Cardiac septum (tissue), 1 donor: ENCODE results near the gene TEFM. TPM values are rescaled to one million over a fixed set of nuclear protein-coding genes. Genes with fewer than 3 reads are reported as not detected.
"Not testable (repeated sequence)": the region's sequence is repeated elsewhere in the genome, so short reads cannot be mapped to it uniquely, and the experiment has no call there.

Experiments used
- DNase-seq: peaks from one replicate; pipeline ENCODE4 v3.0.0-alpha.2; 2020; ENCODE audit warnings: low spot score
- intact Hi-C: fragments of 100-400 bp; cut with DNase I; formaldehyde crosslinking; loops from one replicate; pipeline ENCODE4 v1.14.0; 2022
- total RNA-seq: library from RNA; stranded (reverse); fragmentation: NEBNext Ultra II Directional; extraction: Animal tissue kit (Norgen Biotek cat#: 25700); gene quantifications from one replicate; pipeline ENCODE4 v1.2.1, GENCODE V29; 2021
- donor health status: DM: no; HTN: no; CAD: no.

Gene TEFM
- total RNA-seq, 1 donor from 2014 or later: 12.0 TPM

DNA sequence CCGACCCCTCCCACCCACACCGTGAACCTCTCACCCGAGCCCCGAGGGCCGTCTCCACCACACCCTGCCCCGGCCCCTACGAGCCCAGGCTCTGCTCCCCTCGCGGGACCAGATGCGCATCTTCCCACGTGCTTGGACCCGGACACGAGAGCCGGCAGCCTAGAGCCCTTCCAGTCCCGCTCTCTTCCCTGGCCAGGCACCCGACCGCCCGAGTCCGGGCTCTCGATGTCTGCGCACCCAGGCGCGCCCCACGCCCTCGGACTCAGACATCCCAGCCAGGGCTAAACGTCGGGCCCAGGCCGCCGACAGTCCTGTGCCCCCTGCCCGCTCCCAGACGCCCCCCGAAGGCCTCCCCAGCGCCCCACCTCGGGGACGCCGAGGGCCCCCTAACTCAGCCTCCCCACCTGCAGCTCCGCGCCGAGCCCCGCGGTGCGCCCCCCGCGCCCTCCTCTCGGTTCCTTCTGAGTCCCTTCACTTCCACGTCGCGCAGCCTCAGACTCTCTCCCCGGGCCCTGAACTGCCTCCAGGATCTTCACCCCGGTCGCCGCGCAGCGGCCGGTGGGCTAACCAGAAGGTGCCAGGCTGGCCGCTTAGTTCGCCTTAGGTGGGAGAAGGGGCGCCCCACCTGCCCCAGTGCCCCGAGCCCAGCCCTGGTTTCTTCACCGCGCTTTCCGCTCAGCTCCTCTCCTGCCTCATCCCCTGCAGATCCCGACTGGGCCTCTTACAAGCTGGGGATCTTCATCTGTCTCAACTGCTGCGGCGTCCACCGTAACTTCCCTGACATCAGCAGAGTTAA is 16.4 kb upstream of the TEFM start:
- DNase-seq: no peak
- intact Hi-C loops: no loop called here

DNA sequence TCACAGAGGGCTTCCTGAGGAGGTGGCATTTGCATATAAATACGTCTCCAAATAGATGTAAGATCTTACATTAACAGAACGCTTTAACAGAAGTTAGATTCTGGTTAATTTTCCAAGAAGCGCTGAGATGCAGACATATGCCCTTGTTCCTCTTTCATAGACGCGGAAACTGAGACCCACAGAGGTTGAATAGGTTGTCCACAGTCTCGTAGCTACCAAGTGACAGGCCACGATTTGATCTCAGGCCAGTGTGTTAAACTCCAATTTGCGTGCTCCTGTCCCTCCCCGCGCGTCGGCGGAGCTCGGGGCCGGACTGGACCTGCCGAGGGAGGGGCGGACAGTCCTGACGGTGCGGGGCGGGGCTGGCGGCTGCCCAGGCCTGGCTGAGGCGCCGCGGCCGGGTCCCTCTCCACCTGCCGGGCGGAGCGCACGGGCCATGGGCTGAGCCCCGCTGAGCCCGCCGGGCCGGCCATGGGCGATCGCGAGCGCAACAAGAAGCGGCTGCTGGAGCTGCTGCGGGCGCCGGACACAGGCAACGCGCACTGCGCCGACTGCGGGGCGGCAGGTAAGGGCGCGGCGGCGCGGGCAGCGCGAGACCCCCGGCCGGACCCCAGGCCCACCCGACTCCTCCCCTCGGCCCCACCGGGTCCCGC is 15.6 kb upstream of the TEFM start, which contains the start of gene ADAP2:
ADAP2 (plus strand) TSS at position 402 of the 653 bp plus-strand sequence; CDS start at position 472, 70 bp downstream.
- intact Hi-C loops: no loop called here
- DNase-seq: peak; percentile 82

DNA sequence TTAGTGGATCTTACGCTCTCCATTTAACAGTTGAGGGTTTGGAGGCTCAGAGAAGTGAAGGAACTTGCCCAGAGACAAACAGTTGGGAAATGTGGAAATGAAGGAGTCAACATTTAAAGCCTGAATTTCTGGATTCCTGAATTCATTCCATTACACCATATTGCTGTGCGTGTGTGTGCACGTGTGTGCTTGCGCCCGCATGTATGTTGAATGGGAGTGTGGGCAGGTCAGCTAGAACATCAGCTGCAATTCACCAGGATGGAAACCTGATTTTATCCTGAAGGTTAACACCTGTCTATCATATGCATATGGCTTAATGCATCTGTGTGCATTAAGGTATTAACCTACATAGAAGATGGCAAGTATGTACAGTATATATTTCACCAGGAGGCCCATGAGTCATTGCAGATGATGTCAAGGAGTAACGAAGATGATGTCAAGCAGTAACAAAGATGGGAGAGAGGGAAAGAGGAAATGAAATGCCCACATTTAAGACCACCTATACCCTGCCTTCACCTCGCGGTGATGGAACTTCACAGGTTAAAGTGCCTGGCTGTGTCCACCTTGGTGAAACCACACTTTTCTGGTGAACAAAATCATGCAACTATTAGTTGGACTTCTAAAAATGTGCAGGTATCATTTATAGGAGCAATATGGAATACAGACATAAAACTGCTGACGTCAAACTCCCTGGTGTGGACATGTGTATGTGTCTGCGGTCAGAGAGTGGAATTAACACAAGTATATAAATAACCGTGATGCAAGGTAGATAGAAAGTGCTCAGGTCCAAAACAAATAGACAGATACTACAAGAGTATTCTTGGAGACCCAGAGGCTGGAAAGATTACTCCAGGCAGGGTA is 14.9 kb upstream of the TEFM start:
- no peak for DNase-seq
- intact Hi-C loops: no loop called here

DNA sequence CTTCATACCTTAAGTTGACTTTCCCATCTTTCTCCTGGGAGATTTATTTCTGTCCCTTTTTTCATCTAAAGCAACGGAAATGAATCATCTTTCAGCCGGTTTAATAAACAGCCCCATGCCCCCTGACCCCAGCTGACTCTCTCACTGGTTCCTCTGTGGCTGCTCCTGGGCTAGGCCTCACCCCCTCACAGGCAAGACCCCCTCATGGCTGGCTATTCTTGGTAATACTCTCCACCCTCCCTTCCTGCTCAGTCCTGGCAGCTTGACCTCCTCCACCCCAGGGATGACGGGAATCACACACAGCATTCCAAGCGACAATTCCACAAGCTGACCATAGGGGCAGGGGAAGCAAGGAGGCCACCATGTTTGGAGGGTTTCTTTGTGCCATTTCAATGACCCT is 14.2 kb upstream of the TEFM start:
- DNase-seq: no peak
- intact Hi-C loops: no loop called here

DNA sequence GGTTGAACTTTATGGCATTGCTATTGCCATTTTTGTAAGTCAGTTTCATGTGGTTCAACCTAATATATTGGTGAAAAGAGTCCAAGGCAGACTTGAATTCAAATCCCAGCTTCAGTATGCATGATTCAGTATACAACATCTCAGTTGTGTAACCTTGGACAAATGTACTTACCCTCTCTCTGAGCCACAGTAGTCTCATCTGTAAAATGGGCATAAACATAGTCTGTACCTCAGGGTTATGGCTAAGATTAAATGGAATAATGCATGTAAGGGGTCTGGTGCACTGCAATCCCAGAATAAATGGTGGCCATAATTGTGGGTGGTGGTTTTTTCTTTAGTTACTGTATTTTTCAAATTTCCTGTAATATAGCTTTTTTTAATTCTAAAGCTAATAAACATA is 11.0 kb upstream of the TEFM start:
- no peak for DNase-seq
- intact Hi-C loops: no loop called here

DNA sequence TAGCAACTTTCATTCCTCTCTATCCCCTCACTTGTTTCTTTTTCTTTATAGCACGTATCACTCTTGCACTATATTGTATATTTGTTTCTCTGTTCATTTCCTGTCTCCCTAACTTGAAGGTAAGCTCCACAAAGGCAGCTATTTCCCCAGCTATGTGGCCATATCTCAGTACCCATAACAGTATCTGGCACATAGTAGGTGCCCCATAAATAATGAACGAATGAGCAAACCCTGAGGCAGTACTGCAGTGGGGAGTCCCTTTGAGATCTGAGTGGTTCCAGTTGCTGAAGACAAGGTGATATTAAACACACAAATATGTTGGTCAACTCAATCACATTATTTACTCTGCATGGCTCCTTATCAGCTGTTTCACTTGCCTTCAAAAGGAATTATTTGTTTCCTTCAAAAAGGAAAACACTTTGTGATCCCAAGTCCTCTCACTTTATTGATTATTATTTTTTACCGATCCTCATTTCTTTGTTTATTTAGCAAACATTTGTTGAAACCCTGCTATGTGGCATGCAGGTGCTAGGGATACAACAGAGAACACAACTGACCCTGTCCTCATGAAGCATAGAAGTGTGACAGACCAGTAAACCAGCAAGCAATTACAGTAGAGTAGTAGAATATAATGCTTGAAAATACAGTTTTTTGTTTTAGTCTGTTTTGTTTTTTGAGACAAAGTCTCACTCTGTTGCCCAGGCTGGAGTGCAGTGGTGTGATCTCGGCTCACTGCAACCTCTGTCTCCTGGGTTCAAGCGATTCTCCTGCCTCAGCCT is 10.0 kb upstream of the TEFM start:
- no peak for DNase-seq
- intact Hi-C loops: no loop called here

DNA sequence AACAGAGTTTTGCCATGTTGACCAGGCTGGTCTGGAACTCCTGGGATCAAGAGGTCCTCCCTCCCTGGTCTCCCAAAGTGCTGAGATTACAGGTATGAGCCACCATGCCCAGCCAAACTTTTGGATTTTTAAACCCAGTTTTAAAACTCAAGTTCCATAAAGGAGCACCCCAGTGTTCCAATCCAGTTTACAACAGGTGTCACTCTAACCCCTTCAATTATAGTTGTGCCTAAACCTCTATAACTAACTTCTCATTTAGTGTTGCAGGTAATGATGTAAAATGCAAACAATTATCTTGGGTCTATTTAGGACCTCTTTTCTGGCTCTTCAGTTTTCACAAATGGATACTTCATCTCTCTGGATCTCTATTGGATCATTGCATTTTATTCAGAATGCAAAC is 7.9 kb upstream of the TEFM start:
- intact Hi-C loops: no loop called here
- DNase-seq: no peak

GRCh38 chr17:30910151-30910550 is 4.1 kb upstream of the TEFM start:
- DNase-seq, intact Hi-C loops: not testable (repeated sequence)

- no peak for DNase-seq
- intact Hi-C loops: loop anchor here (5.0 kb wide), 1 partner anchor 63 kb away; the partner anchor contains the start of gene RNF135
Observed at GRCh38 chr17:30908717-30909420, 2.8 kb upstream of the TEFM start.

DNA sequence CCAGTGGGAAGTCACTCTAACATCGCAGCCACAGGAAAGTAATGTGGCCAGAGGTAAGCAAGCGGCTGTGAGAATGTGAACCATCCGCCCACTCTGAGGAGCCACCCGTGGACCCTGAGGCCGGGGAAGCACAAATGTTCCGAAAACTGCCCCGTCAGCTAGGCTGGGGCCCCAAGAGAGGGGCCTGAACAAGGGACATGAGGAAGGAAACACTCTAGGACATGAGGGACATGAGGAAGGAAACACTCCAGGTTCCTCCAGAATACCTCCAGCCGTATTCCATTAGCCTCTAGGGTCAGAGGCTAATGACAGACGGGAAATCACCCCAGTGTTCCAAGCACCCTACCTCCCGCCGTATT is 317 bp downstream of the TEFM start:
- DNase-seq: no peak
- intact Hi-C loops: loop anchor here (5.0 kb wide), 1 partner anchor 67 kb away; the partner anchor contains the start of gene RNF135

DNA sequence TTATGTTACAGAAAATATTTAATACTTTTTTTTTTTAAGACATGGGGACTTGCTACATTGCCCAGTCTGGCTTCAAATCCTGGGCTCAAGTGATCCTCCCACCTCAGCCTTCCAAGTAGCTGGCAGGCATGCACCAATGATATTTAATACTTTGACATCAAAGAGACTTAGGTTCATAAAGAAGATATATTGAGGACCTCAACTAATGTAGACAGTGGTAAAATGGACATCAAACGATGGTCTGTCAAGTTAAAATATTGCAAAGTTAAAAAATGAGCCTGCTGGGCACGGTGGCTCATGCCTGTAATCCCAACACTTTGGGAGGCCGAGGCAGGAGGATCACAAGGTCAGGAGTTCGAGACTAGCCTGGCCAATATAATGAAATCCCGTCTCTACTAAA is 8.7 kb downstream of the TEFM start:
- no peak for DNase-seq
- intact Hi-C loops: no loop called here

DNA sequence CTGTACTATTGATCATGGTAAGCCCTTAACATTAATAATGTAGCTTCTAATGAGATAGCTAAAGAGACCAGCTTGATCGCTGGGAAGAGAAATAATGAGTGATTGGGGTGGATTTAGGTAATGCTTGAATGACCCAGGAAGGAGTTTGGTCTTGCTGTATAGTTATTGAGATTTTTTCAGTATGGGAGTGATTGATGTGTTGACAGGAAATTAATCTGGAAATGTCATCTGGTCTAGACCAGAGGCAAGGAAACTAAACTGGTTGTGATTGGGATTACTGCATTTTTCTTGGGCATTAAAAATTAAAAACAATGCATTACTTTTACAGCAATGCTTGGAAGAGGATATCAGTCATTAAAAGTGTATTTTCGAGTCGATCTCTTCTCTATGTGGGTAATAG is 11.8 kb downstream of the TEFM start:
- no peak for DNase-seq
- intact Hi-C loops: no loop called here

- DNase-seq: no peak
- intact Hi-C loops: no loop called here
Observed at GRCh38 chr17:30886187-30886586, 19.9 kb downstream of the TEFM start.

DNA sequence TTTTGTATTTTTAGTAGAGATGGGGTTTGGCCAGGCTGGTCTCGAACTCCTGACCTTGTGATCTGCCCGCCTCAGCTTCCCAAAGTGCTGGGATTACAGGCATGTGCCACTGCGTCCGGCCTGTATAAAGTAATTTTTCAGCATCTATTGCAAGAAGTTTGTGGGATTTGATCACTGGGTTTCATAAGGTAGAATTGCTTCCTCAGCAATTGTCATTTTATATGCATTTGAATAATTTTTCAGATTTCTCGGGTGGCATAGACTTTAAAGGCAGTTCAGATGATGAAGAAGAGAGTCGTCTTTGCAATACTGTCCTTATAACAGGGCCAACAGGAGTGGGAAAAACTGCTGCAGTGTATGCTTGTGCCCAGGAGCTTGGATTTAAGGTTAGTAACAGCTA is 37.0 kb downstream of the TEFM start:
- intact Hi-C loops: no loop called here
- DNase-seq: no peak

DNA sequence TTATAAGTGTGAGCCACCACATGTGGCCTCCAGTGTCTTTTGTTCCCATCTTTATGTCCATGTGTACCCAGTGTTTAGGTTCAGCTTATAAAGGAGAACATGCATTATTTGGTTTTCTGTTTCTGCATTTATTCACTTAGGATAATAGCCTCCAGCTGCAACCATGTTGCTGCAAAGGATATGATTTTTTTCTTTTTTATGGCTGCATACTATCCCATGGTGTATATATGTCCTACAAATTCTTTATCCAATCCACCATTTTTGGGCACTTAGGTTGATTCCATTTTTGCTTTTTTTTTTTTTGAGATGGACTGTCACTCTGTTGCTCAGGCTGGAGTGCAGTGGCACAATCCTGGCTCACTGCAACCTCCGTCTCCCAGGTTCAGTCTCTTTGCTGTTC is 41.4 kb downstream of the TEFM start:
- no peak for DNase-seq

GRCh38 chr17:30858556-30859250 is 47.3 kb downstream of the TEFM start:
- DNase-seq: no peak
- intact Hi-C loops: no loop called here

More for the DNA sequence above, 41.4 kb downstream of the TEFM start:
- intact Hi-C loops: no loop called here

GRCh38 chr17:30854146-30854545 is 51.9 kb downstream of the TEFM start:
- no peak for DNase-seq
- intact Hi-C loops: no loop called here
